HUDEP-2 (cell line): Measurements from ENCODE around the gene RYR3.
A peak's percentile ranks its signal among the peaks of the same experiment; 100 is the strongest.

Source experiments
- DNase-seq, 76 experiments: peaks; one replicate each; lab custom pipeline; 2025; ENCODE audit not compliant: unreplicated experiment in 76 of 76; lab: John Stamatoyannopoulos, UW

RYR3 gene

GRCh38 chr15:33494306-33494705, 183.5 kb downstream of the RYR3 start:
- no peak for DNase-seq

- no peak for DNase-seq
These were observed 189.8 kb downstream of the RYR3 start for GRCh38 chr15:33500432-33501195.

- no peak for DNase-seq
These were observed 192.9 kb downstream of the RYR3 start for GRCh38 chr15:33503681-33504080.

GRCh38 chr15:33506781-33507296, 196.1 kb downstream of the RYR3 start:
- DNase-seq, result no peak

GRCh38 chr15:33508703-33509102, 197.9 kb downstream of the RYR3 start:
- DNase-seq, result no peak

GRCh38 chr15:33515121-33515520, 204.4 kb downstream of the RYR3 start:
- DNase-seq, result no peak

GRCh38 chr15:33516563-33516962, 205.8 kb downstream of the RYR3 start:
- DNase-seq, result no peak

GRCh38 chr15:33517944-33518343, 207.2 kb downstream of the RYR3 start:
- peak in 2 of 76 experiments; percentile 7 to 13 for DNase-seq

- no peak for DNase-seq
These were observed 207.7 kb downstream of the RYR3 start for GRCh38 chr15:33518421-33518820.

GRCh38 chr15:33524274-33524673, 213.5 kb downstream of the RYR3 start:
- no peak for DNase-seq

GRCh38 chr15:33526532-33526931, 215.8 kb downstream of the RYR3 start:
- DNase-seq, result no peak

GRCh38 chr15:33533197-33533596, 222.4 kb downstream of the RYR3 start:
- no peak for DNase-seq

- no peak for DNase-seq
These were observed 223.9 kb downstream of the RYR3 start for GRCh38 chr15:33534642-33535041.

- no peak for DNase-seq
These were observed 224.4 kb downstream of the RYR3 start for GRCh38 chr15:33535135-33535534.

- no peak for DNase-seq
These were observed 229.2 kb downstream of the RYR3 start for GRCh38 chr15:33539825-33540573.

GRCh38 chr15:33543957-33544356, 233.2 kb downstream of the RYR3 start:
- no peak for DNase-seq

GRCh38 chr15:33545866-33546265, 235.1 kb downstream of the RYR3 start:
- no peak for DNase-seq

GRCh38 chr15:33547876-33548275, 237.1 kb downstream of the RYR3 start:
- DNase-seq, result peak in 50 of 76 experiments; percentile 1 to 55 (median 16)

GRCh38 chr15:33551860-33552259, 241.1 kb downstream of the RYR3 start:
- no peak for DNase-seq

GRCh38 chr15:33553157-33553556, 242.4 kb downstream of the RYR3 start:
- DNase-seq, result no peak

- DNase-seq, result peak in 4 of 76 experiments; percentile 4 to 24 (median 10)
These were observed 248.6 kb downstream of the RYR3 start for GRCh38 chr15:33559207-33559890.
